ES-I3 (cell line): ENCODE results near the gene PRR15L.
"Not testable (repeated sequence)": the region's sequence is repeated elsewhere in the genome, so short reads cannot be mapped to it uniquely, and the experiment has no call there.

Experiments used
- H3K36me3 ChIP-seq: 2 replicates; pipeline ENCODE4 v1.6.1; 2013; ENCODE audit warnings: mild to moderate bottlenecking, low read length, control low read depth, moderate library complexity; ENCODE audit not compliant: insufficient read depth
- H3K4me1 ChIP-seq: 2 replicates; pipeline ENCODE4 v1.6.1; 2013; ENCODE audit warnings: mild to moderate bottlenecking, control low read depth, low read length; ENCODE audit not compliant: insufficient read depth
- H3K9ac ChIP-seq: 2 replicates; pipeline ENCODE4 v1.6.1; 2013; ENCODE audit warnings: low read depth, mild to moderate bottlenecking, low read length, moderate library complexity
- H3K9me3 ChIP-seq: 2 replicates; pipeline ENCODE4 v1.6.1; 2013; ENCODE audit warnings: mild to moderate bottlenecking, low read length, moderate library complexity; ENCODE audit not compliant: control insufficient read depth, insufficient read depth

The PRR15L gene

GRCh38 chr17:47994724-47995123 lies 37.0 kb upstream of the PRR15L start:
- no peaks in the 10 kb centered on the region for H3K9me3 ChIP-seq
- H3K36me3 ChIP-seq, result no peaks in the 10 kb centered on the region
- H3K4me1 ChIP-seq, result peaks cover 38% of the 10 kb centered on the region
- H3K9ac ChIP-seq, result no peak overlapping the region

GRCh38 chr17:47993964-47994363 lies 36.3 kb upstream of the PRR15L start:
- Histone ChIP-seq H3K9ac (no peak overlapping the region), H3K36me3 (no peaks in the 10 kb centered on the region), H3K4me1 (peaks cover 35% of the 10 kb centered on the region), H3K9me3 (no peaks in the 10 kb centered on the region)

- Histone ChIP-seq H3K9me3 (no peaks in the 10 kb centered on the region), H3K9ac (no peak overlapping the region), H3K4me1 (peaks cover 35% of the 10 kb centered on the region), H3K36me3 (no peaks in the 10 kb centered on the region)
Measured at GRCh38 chr17:47993031-47993564, 35.4 kb upstream of the PRR15L start.

DNA sequence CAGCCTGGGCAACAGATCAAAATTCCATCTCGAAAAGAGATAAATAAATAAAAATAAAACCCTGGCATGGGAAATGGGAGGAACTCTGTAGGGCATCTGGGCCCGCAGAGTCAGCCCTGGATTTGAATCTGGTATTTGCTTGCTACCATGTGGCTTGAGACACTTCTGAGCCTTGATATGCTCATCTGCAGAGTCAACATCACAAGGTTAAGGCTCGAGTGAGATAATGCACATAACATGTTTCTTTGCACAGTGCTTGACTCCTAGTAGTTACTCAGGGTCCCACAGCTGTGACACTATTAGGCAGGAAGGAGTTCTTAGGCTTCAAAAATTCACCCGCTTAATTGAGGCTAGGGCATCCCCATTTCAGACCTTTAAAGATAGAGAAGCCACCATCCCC lies 34.5 kb upstream of the PRR15L start:
- Histone ChIP-seq H3K4me1 (peaks cover 44% of the 10 kb centered on the region), H3K9me3 (no peaks in the 10 kb centered on the region), H3K36me3 (no peaks in the 10 kb centered on the region), H3K9ac (no peak overlapping the region)

- H3K36me3 ChIP-seq, result no peaks in the 10 kb centered on the region
- peak overlapping the region; percentile 49 for H3K9ac ChIP-seq
- H3K4me1 ChIP-seq, result peaks cover 52% of the 10 kb centered on the region
- H3K9me3 ChIP-seq, result no peaks in the 10 kb centered on the region
Measured at GRCh38 chr17:47990962-47991731, 33.5 kb upstream of the PRR15L start.

- Histone ChIP-seq H3K4me1 (peaks cover 38% of the 10 kb centered on the region), H3K9ac (no peak overlapping the region), H3K9me3 (no peaks in the 10 kb centered on the region), H3K36me3 (no peaks in the 10 kb centered on the region)
Measured at GRCh38 chr17:47989700-47990099, 32.0 kb upstream of the PRR15L start.

DNA sequence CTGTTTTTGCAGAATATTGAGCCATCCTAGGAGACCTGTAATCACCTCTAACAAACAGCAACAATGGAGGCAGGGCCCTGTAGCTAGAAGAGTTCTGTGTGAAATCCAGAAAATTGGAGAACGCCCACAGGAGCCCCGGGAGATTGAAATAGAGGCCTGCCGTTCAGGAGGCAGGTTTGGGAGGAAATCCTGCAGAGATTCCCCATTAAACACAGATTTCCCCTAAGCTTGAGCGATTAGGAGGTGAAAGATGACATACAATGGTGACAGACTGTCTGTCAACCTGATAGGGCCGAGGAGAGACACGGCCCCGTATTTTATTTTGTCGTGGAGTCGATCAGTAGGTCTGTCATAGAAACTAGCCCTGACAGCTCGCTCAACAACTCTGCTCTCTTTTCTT lies 31.5 kb upstream of the PRR15L start:
- peaks cover 33% of the 10 kb centered on the region for H3K4me1 ChIP-seq
- no peak overlapping the region for H3K9ac ChIP-seq
- no peaks in the 10 kb centered on the region for H3K36me3 ChIP-seq
- no peaks in the 10 kb centered on the region for H3K9me3 ChIP-seq

- not testable (repeated sequence) for H3K36me3 ChIP-seq, H3K9me3 ChIP-seq, H3K9ac ChIP-seq
- peaks cover 32% of the 10 kb centered on the region for H3K4me1 ChIP-seq
Measured at GRCh38 chr17:47988445-47988844, 30.8 kb upstream of the PRR15L start.

DNA sequence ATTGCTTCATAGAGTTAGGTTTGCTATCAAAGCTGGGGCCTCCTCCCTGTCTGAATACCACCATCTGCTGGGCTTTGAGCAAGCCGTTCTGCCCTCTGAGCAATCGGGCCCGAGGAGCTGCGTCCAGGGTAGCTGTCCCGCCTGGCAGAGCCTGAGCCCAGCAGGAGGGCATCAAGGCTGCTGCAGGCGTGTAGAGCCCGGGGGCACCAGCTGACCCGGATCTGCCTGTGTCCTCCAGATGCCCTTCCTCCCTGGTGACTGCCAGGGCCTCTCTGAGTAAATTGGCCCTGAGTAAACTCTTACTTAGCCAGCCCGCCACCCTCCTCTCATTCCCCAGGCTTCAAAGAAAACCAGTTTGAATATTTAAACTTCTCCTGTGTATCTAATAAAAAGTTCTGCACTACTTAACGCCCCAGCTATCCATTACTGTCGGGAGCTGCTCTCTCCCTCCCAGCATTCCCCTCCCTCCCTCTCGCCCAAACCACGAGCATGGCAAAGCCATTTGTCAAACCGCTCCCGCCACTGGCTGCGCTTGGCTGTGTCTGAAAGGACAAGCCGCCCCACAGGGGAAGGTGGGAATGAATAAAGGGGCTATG lies 29.7 kb upstream of the PRR15L start:
- Histone ChIP-seq H3K9me3 (no peaks in the 10 kb centered on the region), H3K9ac (0 out of 2 replicates have a peak overlapping the region, but pooled peaks have one; percentile 7), H3K36me3 (no peaks in the 10 kb centered on the region), H3K4me1 (peaks cover 31% of the 10 kb centered on the region)

- no peak overlapping the region for H3K9ac ChIP-seq
- peaks cover 24% of the 10 kb centered on the region for H3K4me1 ChIP-seq
- no peaks in the 10 kb centered on the region for H3K9me3 ChIP-seq
- H3K36me3 ChIP-seq, result peaks cover under 1% of the 10 kb centered on the region
Measured at GRCh38 chr17:47986520-47986919, 28.8 kb upstream of the PRR15L start.

DNA sequence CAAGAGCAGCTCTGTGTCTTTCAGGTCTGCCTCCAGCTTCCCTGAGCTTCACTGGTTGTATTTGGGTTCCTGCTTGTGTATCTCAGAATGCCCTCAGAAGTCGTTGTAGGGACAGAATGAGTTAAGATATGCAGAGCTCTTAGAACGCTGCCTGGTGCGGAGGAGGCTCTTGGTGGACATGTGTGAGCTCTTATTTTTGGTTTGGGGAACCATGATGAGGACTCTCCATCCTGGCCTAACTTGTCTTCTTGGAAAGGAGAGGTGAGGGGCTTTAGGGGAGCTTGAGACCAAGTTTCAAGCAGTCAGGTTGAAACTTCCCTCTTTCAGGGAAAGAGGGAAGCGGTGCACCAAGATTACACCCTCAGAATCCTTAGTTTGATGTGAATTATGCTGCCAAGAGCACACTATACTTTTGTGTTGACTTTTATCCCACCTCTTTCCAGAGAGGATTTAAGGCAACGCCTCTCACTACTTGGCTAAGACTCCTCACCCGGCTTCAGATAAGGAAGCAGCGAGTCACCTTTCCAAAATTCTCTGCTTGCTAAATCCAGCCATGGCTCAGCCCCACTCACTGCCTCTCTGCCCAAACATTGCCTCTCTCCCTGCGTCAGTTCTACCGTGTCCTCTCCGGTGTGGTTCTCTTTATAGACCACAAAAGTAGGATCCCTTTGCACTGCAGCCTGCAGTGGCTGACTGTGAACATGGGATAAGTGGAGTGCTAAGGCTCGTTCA lies 26.0 kb upstream of the PRR15L start:
- peaks cover 23% of the 10 kb centered on the region for H3K36me3 ChIP-seq
- H3K9me3 ChIP-seq, result no peaks in the 10 kb centered on the region
- H3K4me1 ChIP-seq, result peaks cover 17% of the 10 kb centered on the region
- no peak overlapping the region for H3K9ac ChIP-seq

DNA sequence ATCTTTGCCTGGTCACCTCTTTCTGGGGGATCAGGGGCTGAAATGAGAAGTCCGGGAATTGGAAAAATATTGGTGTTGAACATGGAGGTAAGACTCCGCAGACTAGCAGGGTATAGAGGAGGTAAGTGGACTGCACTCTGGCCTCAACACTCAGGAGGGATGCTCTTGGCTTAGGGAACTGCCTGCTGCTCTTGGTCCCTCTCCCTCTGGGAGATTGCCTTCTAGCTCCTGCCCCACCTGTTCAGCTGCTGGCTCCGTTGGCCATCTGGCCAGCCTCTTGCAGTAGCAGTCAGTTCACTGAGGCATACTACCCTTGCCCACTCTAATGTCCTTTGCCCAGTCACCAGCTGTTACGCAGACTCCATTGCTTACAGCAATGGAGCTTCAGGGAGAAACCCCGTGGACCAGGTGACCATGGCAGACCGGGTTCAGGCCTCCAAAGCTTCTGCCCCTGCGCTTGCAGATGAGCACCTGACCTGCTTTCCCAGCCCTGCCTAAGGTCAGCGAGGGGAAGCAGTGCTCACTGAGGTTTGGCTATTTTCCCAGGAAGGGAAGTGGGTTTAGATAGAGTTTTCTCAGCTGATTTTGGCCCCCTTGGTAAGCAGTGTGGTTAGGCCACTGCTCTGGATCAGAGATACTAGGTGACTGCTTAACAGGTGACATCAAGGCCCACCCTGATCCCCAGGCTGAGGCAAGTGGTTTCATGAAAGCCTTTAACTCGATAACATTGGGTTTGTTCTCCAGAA lies 25.1 kb upstream of the PRR15L start:
- H3K9ac ChIP-seq, result no peak overlapping the region
- H3K36me3 ChIP-seq, result peaks cover 25% of the 10 kb centered on the region
- H3K9me3 ChIP-seq, result no peaks in the 10 kb centered on the region
- peaks cover 14% of the 10 kb centered on the region for H3K4me1 ChIP-seq

GRCh38 chr17:47982091-47982617 lies 24.5 kb upstream of the PRR15L start:
- Histone ChIP-seq H3K4me1 (peaks cover 7% of the 10 kb centered on the region), H3K9ac (no peak overlapping the region), H3K9me3 (no peaks in the 10 kb centered on the region), H3K36me3 (peaks cover 30% of the 10 kb centered on the region)

DNA sequence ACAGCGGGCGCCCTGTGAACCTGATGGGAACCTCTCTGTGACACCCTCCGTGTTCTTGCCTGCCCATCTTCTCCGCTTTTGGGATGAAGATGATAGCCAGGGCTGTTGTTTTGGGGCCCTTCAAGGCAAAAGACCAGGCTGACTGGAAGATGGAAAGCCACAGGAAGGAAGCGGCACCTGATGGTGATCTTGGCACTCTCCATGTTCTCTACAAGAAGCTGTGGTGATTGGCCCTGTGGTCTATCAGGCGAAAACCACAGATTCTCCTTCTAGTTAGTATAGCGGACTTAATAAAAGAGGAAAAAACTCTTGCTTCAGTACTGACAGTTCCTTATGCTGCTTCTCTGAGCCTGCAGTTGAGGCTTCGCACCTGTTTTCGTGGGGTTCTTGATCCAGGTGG lies 23.8 kb upstream of the PRR15L start:
- Histone ChIP-seq H3K4me1 (0 out of 2 replicates have a peak, but pooled peaks cover under 1% of the 10 kb centered on the region), H3K36me3 (peaks cover 30% of the 10 kb centered on the region), H3K9me3 (no peaks in the 10 kb centered on the region), H3K9ac (no peak overlapping the region)
